Measurements from ENCODE around the gene BANF2. TPM values are rescaled to one million over a fixed set of nuclear protein-coding genes. Genes with fewer than 3 reads are reported as not detected.

BANF2 gene
- total and polyA plus RNA-seq, 10 of the 15 experiments (the other 5 are each of a cell fraction or from before 2014, with no cell fraction given) = not detected

DNA sequence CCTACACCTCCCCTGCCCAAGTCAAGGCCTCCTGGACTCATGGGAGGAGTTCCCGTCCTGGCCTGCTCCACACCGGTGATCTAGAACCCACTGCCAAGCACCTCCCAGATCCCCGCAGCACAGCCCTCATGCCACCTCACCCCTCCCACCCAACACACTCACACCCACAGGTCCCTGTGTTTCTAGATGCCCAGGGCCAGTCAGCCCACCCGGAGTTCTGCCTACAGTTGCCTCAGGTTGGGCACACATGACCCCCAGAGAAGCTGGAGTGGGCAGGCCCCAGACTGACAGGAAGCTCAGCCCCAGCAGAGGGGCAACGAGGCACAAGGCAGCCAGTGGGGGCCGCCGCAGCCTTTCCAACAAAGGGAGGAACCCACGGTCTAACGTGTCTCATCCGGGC lies 47.4 kb upstream of the BANF2 start:
- Histone ChIP-seq H3K4me1 (ENCODE audit: control insufficient read depth, insufficient read depth, low read length) (peaks cover 4% of the 10 kb centered on the region), H3K4me2 (ENCODE audit: control insufficient read depth, insufficient read depth) (no peak overlapping the region), H3K9me3 (replicated peaks; ENCODE audit: control insufficient read depth, insufficient read depth, low read length) (no peaks in the 10 kb centered on the region), H4K20me1 (ENCODE audit: control insufficient read depth, insufficient read depth) (no peaks in the 10 kb centered on the region), H3K9ac (ENCODE audit: control insufficient read depth, insufficient read depth, low read length) (no peak overlapping the region), H3K36me3 (ENCODE audit: control insufficient read depth in 2 of 2, insufficient read depth in 2 of 2, low read length in 1 of 2) (peaks cover 2 to 7% of the 10 kb centered on the region in 2 experiments; a peak in 3 of 4 replicates), H2AFZ (ENCODE audit: control insufficient read depth, low read depth, low read length) (no peak overlapping the region), H3K27ac (ENCODE audit: control insufficient read depth, insufficient read depth) (no peak overlapping the region), H3K4me3 (no peak overlapping the region), H3K79me2 (ENCODE audit: control insufficient read depth, insufficient read depth, low read length) (no peaks in the 10 kb centered on the region; the same call in 1 of the 2 replicates), H3K27me3 (replicated peaks in 1 of 2; ENCODE audit: control insufficient read depth in 2 of 2, insufficient read depth in 2 of 2, low read length in 1 of 2) (no peaks in the 10 kb centered on the region)
- ChIA-PET CTCF (interaction anchor here (0.9 to 2.7 kb wide), 2 partner anchors 245 to 252 kb away, joined by 3 to 8 read pairs; no protein-coding TSS in a partner anchor), POLR2A (no interaction called here), RAD21 (ENCODE audit: unreplicated experiment) (no interaction called here), SMC1A (ENCODE audit: uncharacterized antibody, unreplicated experiment) (no interaction called here)
- no peak for ATAC-seq
- 94% methylated on average over 10 of the region's 10 CpGs for WGBS (ENCODE audit: insufficient coverage, insufficient replicate concordance, low lambda C conversion rate, missing lambda C conversion rate)
- intact Hi-C loops (cut with micrococcal nuclease; ENCODE audit: unreplicated experiment) (loop anchor here (10.0 kb wide), 1 partner anchor 242 kb away; no protein-coding TSS in a partner anchor), in situ Hi-C loops (cut with MboI) (no loop called here)
- no peak for DNase-seq (ENCODE audit: low read depth, low spot score)
- TF ChIP-seq, protein P1, sequence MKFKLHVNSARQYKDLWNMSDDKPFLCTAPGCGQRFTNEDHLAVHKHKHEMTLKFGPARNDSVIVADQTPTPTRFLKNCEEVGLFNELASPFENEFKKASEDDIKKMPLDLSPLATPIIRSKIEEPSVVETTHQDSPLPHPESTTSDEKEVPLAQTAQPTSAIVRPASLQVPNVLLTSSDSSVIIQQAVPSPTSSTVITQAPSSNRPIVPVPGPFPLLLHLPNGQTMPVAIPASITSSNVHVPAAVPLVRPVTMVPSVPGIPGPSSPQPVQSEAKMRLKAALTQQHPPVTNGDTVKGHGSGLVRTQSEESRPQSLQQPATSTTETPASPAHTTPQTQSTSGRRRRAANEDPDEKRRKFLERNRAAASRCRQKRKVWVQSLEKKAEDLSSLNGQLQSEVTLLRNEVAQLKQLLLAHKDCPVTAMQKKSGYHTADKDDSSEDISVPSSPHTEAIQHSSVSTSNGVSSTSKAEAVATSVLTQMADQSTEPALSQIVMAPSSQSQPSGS (IDR thresholded peaks at IDR 0.05; ENCODE audit: low read length) = no peak
- no peak for TF ChIP-seq POU2F2 (IDR thresholded peaks at IDR 0.05; ENCODE audit: borderline replicate concordance, low read depth, low read length)
- no peak for TF ChIP-seq IKZF1 (conservative IDR thresholded peaks at IDR 0.05)
- TF ChIP-seq CREM (IDR thresholded peaks at IDR 0.05; ENCODE audit: low read depth) = no peak
- no peak for TF ChIP-seq SP1 (IDR thresholded peaks at IDR 0.05; ENCODE audit: low read depth, low read length)
- BruUV-seq (replicated peaks) = no TSS peak
- FAIRE-seq = no peak
